DND-41 (cell line): Measurements from ENCODE around the gene GSTA4.

ENCODE experiments used
- ATAC-seq: fragments of 200-7000 bp; cut with Tn5 transposase; 3 replicates; pipeline ENCODE4 v1.9.1; 2021; ENCODE audit warnings: low read depth; ENCODE audit not compliant: insufficient read depth
- DNase-seq: peaks from one replicate; pipeline ENCODE4 v3.0.0-alpha.2; 2020
- H2AFZ ChIP-seq: 2 replicates; pipeline ENCODE4 v1.6.0; 2012; ENCODE audit warnings: low read depth, low read length
- H3K27ac ChIP-seq: 2 replicates; pipeline ENCODE4 v1.5.1; 2012; ENCODE audit warnings: low read length, inconsistent platforms
- H3K27me3 ChIP-seq: fragments of 200-600 bp; sonication (generic); 2 replicates; pipeline ENCODE4 v1.6.0; 2012; ENCODE audit warnings: low read length, mild to moderate bottlenecking, inconsistent platforms; ENCODE audit not compliant: insufficient read depth, poor library complexity
- H3K36me3 ChIP-seq: 2 replicates; pipeline ENCODE4 v1.5.1; 2012; ENCODE audit warnings: low read length, inconsistent platforms; ENCODE audit not compliant: insufficient read depth
- H3K4me1 ChIP-seq: 2 replicates; pipeline ENCODE4 v1.5.1; 2012; ENCODE audit warnings: mild to moderate bottlenecking, low read length; ENCODE audit not compliant: insufficient read depth
- H3K4me2 ChIP-seq: 2 replicates; pipeline ENCODE4 v1.6.0; 2012; ENCODE audit warnings: mild to moderate bottlenecking, moderate library complexity, low read length, inconsistent platforms; ENCODE audit not compliant: insufficient read depth
- H3K4me3 ChIP-seq, 2 experiments: fragments of 200-600 bp in 1 of 2; shearing (Covaris generic) in 1 of 2; 2 replicates each; pipeline ENCODE4 v1.5.1; 2012 to 2016; ENCODE audit warnings: inconsistent platforms in 2 of 2, low read length in 2 of 2, mild to moderate bottlenecking in 2 of 2, low read depth in 1 of 2, moderate library complexity in 1 of 2
- H3K79me2 ChIP-seq: 2 replicates; pipeline ENCODE4 v1.6.0; 2012; ENCODE audit warnings: low read length, inconsistent platforms; ENCODE audit not compliant: insufficient read depth
- H3K9ac ChIP-seq: 2 replicates; pipeline ENCODE4 v1.6.0; 2012; ENCODE audit warnings: low read depth, mild to moderate bottlenecking, inconsistent platforms, low read length, moderate library complexity
- H3K9me3 ChIP-seq: 2 replicates; pipeline ENCODE4 v1.5.1; 2012; ENCODE audit warnings: low read length, moderate library complexity, mild to moderate bottlenecking, inconsistent platforms; ENCODE audit not compliant: insufficient read depth, severe bottlenecking
- H4K20me1 ChIP-seq: 2 replicates; pipeline ENCODE4 v1.6.0; 2012; ENCODE audit warnings: low read length; ENCODE audit not compliant: insufficient read depth
- EZH2 ChIP-seq: IDR thresholded peaks from 3 replicates; pipeline ENCODE4 v1.6.1; 2012; ENCODE audit warnings: borderline replicate concordance, low read depth, mild to moderate bottlenecking, moderate library complexity, low read length, inconsistent platforms; ENCODE audit not compliant: severe bottlenecking
- TF ChIP-seq, protein P1 (sequence below): IDR thresholded peaks from 2 replicates; pipeline ENCODE4 v1.5.1; 2012; ENCODE audit warnings: borderline replicate concordance, low read length, moderate library complexity, mild to moderate bottlenecking; ENCODE audit not compliant: poor library complexity, severe bottlenecking; ENCODE audit errors: extremely low read depth

The GSTA4 gene

DNA sequence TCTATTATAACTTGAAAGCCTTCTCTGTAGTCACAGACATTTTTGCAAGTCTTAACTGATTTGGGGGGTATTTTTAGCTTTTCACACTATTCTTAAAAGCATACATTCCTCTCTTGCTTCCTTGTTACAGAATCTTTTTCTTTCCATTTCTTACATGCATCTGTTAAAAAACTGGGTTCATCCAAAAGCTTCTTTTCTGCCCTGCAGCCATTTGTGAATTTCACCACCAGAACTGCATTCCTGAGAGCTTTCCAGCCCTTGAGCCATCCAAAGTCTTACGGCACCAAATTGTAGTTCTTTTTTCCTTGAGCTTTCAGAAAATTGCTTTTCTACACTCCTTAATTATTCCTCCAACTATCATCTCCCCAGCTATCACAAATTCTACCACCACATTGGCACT, 19.7 kb upstream of the GSTA4 start:
- TF ChIP-seq, protein P1, sequence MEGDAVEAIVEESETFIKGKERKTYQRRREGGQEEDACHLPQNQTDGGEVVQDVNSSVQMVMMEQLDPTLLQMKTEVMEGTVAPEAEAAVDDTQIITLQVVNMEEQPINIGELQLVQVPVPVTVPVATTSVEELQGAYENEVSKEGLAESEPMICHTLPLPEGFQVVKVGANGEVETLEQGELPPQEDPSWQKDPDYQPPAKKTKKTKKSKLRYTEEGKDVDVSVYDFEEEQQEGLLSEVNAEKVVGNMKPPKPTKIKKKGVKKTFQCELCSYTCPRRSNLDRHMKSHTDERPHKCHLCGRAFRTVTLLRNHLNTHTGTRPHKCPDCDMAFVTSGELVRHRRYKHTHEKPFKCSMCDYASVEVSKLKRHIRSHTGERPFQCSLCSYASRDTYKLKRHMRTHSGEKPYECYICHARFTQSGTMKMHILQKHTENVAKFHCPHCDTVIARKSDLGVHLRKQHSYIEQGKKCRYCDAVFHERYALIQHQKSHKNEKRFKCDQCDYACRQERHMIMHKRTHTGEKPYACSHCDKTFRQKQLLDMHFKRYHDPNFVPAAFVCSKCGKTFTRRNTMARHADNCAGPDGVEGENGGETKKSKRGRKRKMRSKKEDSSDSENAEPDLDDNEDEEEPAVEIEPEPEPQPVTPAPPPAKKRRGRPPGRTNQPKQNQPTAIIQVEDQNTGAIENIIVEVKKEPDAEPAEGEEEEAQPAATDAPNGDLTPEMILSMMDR, result no peak
- no peak for TF ChIP-seq EZH2
- H3K27me3 ChIP-seq, result no peaks in the 10 kb centered on the region
- H3K4me1 ChIP-seq, result no peaks in the 10 kb centered on the region
- DNase-seq, result no peak
- no peak overlapping the region for H3K4me2 ChIP-seq
- ATAC-seq, result no peak
- H3K27ac ChIP-seq, result no peak overlapping the region
- no peak overlapping the region for H2AFZ ChIP-seq
- H3K79me2 ChIP-seq, result no peaks in the 10 kb centered on the region
- H3K9me3 ChIP-seq, result no peaks in the 10 kb centered on the region
- H3K4me3 ChIP-seq, result no peak overlapping the region
- peaks cover 84% of the 10 kb centered on the region for H3K36me3 ChIP-seq
- H3K9ac ChIP-seq, result no peak overlapping the region
- H4K20me1 ChIP-seq, result no peaks in the 10 kb centered on the region

DNA sequence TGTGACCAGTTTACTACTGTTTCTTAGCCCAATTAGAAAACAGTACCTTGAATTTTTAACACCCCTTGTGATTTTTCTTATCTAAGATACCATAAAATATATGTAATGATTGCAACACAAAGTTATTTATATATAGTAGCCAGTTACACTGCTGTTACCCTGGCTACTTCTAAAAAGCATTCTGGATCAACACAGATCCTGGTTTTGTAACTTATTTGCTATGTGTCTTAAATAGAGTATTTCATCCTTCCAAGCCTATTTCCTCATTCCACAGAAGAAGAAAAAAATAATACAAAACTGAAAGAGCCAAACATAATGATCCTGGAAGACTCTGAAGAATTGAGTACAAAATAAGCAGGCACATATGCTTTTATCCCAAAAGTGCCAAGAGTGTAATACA, 19.0 kb upstream of the GSTA4 start:
- Histone ChIP-seq H3K36me3 (peaks cover 90% of the 10 kb centered on the region), H3K9me3 (no peaks in the 10 kb centered on the region), H3K27me3 (no peaks in the 10 kb centered on the region), H3K4me3 (no peak overlapping the region), H3K4me1 (no peaks in the 10 kb centered on the region), H3K4me2 (no peak overlapping the region), H3K9ac (no peak overlapping the region), H3K79me2 (no peaks in the 10 kb centered on the region), H3K27ac (no peak overlapping the region), H2AFZ (no peak overlapping the region), H4K20me1 (no peaks in the 10 kb centered on the region)
- TF ChIP-seq, protein P1, result no peak
- TF ChIP-seq EZH2, result no peak
- DNase-seq (no peak), ATAC-seq (no peak)

DNA sequence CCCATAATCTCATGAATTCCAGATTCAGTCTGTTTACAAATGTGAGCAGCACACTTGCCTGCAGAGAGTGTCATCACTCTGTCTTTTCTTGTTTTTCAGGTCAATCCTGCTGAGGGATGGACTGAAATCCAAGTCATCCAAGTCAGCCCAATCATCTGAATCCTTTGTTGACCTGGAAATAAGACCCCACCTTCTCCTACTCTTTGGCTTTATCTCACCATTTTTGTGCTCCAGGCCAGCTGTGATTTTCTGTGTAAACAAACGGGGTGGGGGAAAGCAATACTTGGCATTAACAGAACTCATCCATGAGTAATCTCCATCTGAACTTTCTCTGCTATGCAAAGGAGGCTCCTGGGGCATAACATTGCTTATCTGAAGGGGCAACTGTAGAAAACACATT, 16.9 kb upstream of the GSTA4 start:
- Histone ChIP-seq H3K4me3 (no peak overlapping the region), H3K36me3 (peaks cover 84% of the 10 kb centered on the region), H3K4me1 (no peaks in the 10 kb centered on the region), H2AFZ (no peak overlapping the region), H3K9ac (no peak overlapping the region), H4K20me1 (no peaks in the 10 kb centered on the region), H3K79me2 (no peaks in the 10 kb centered on the region), H3K4me2 (no peak overlapping the region), H3K9me3 (no peaks in the 10 kb centered on the region), H3K27me3 (no peaks in the 10 kb centered on the region), H3K27ac (no peak overlapping the region)
- DNase-seq (no peak), ATAC-seq (no peak)
- TF ChIP-seq, protein P1, result no peak
- no peak for TF ChIP-seq EZH2

DNA sequence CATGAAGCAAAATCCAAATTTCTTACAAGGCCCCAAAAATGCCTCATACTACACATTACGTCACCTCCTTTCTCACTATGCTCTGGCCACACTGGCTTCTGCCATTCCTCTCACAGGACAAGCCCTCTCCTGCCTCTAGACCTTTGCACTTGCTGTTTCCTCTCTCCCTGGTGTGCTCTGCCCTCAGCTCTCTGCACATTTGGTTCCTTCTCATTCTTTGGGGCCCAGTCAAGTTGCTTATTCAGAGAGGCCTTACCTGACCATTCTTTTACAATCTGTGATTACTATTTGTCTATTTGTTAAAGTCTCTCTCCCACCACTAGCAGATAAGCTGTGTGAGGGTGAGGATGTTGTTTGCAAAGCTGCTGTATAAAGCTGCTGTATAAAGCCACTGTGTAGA, 15.4 kb upstream of the GSTA4 start:
- no peak overlapping the region for H3K27ac ChIP-seq
- no peaks in the 10 kb centered on the region for H3K9me3 ChIP-seq
- no peaks in the 10 kb centered on the region for H3K27me3 ChIP-seq
- TF ChIP-seq, protein P1, result no peak
- TF ChIP-seq EZH2, result no peak
- H3K79me2 ChIP-seq, result no peaks in the 10 kb centered on the region
- no peak overlapping the region for H3K4me3 ChIP-seq
- no peak overlapping the region for H3K4me2 ChIP-seq
- DNase-seq (no peak), ATAC-seq (no peak)
- no peaks in the 10 kb centered on the region for H3K4me1 ChIP-seq
- H4K20me1 ChIP-seq, result no peaks in the 10 kb centered on the region
- no peak overlapping the region for H3K9ac ChIP-seq
- H3K36me3 ChIP-seq, result peaks cover 80% of the 10 kb centered on the region
- H2AFZ ChIP-seq, result no peak overlapping the region
